H1 (cell line): ENCODE results near the gene CHI3L1. TPM values are rescaled to one million over a fixed set of nuclear protein-coding genes. Genes with fewer than 3 reads are reported as not detected.

Source experiments
- CTCF ChIA-PET: fragments of 300-600 bp; sonication (Branson Sonifier 250); formaldehyde crosslinking; loops from one replicate; lab custom pipeline; 2021; ENCODE audit not compliant: partially characterized antibody; lab: Charles Lee
- POLR2A ChIA-PET: fragments of 300-600 bp; sonication (Branson Sonifier 250); formaldehyde crosslinking; loops from one replicate; lab custom pipeline; 2021; ENCODE audit warnings: inconsistent platforms; ENCODE audit not compliant: partially characterized antibody; lab: Charles Lee
- DNase-seq, 2 experiments: peaks; one replicate each; pipeline versions ENCODE4 v3.0.0 to v3.0.0-alpha.2; 2010 to 2022; ENCODE audit warnings: low spot score in 2 of 2, low read depth in 1 of 2, mixed read lengths in 1 of 2
- FAIRE-seq: peaks from 2 replicates; lab custom pipeline; 2011; peaks lifted over from hg19 to GRCh38; lab: Jason Lieb, UNC
- H2AFZ ChIP-seq: 2 replicates; pipeline ENCODE4 v1.8.1; 2012; ENCODE audit warnings: low read length, inconsistent platforms
- H2AK5ac ChIP-seq: 2 replicates; pipeline ENCODE4 v1.6.1; 2013; ENCODE audit warnings: low read depth, low read length
- H2BK120ac ChIP-seq: replicated peaks from 2 replicates; pipeline ENCODE3; 2013; ENCODE audit warnings: low read depth, low read length, inconsistent platforms
- H2BK12ac ChIP-seq: 2 replicates; pipeline ENCODE4 v1.6.1; 2013; ENCODE audit warnings: low read depth, low read length
- H2BK15ac ChIP-seq: 2 replicates; pipeline ENCODE4 v1.6.1; 2013; ENCODE audit warnings: low read length
- H2BK20ac ChIP-seq: 2 replicates; pipeline ENCODE4 v1.6.1; 2013; ENCODE audit warnings: low read length
- H2BK5ac ChIP-seq: 2 replicates; pipeline ENCODE4 v1.6.1; 2013; ENCODE audit warnings: low read depth, low read length
- H3K14ac ChIP-seq: 2 replicates; pipeline ENCODE4 v1.6.1; 2013; ENCODE audit warnings: inconsistent platforms; ENCODE audit not compliant: insufficient read length
- H3K18ac ChIP-seq: 2 replicates; pipeline ENCODE4 v1.6.1; 2013; ENCODE audit warnings: low read length; ENCODE audit errors: extremely low read depth
- H3K23ac ChIP-seq: 2 replicates; pipeline ENCODE4 v1.6.1; 2013; ENCODE audit warnings: inconsistent platforms; ENCODE audit not compliant: insufficient read length
- H3K23me2 ChIP-seq: 2 replicates; pipeline ENCODE4 v1.6.1; 2013; ENCODE audit warnings: low read depth, low read length
- H3K27ac ChIP-seq: 2 replicates; pipeline ENCODE4 v1.6.1; 2011; ENCODE audit warnings: low read depth, low read length, inconsistent platforms
- H3K27me3 ChIP-seq, 4 experiments: replicated peaks in 1 of 4; 1 replicate in 1 of 4; 2 replicates in 3 of 4; pipeline versions ENCODE4 v1.6.1 to v1.8.1; 2011 to 2013; ENCODE audit warnings: low read length in 3 of 4, mild to moderate bottlenecking in 3 of 4, inconsistent platforms in 2 of 4, mixed read lengths in 2 of 4, moderate library complexity in 1 of 4; ENCODE audit not compliant: control insufficient read depth in 3 of 4, insufficient read depth in 3 of 4; ENCODE audit errors: extremely low read depth in 1 of 4
- H3K36me3 ChIP-seq, 4 experiments: 2 replicates each; pipeline versions ENCODE4 v1.6.1 to v1.8.1; 2011 to 2013; ENCODE audit warnings: mild to moderate bottlenecking in 4 of 4, low read length in 3 of 4, moderate library complexity in 2 of 4, control low read depth in 1 of 4, inconsistent platforms in 1 of 4; ENCODE audit not compliant: insufficient read depth in 4 of 4, control insufficient read depth in 2 of 4
- H3K4ac ChIP-seq: replicated peaks from 2 replicates; pipeline ENCODE3; 2013; ENCODE audit warnings: low read length, low read depth, mixed read lengths, inconsistent platforms; ENCODE audit not compliant: insufficient read length
- H3K4me1 ChIP-seq, 4 experiments: replicated peaks in 1 of 4; 1 replicate in 1 of 4; 2 replicates in 3 of 4; pipeline versions ENCODE4 v1.6.1 to v1.8.1; 2011 to 2013; ENCODE audit warnings: low read length in 3 of 4, inconsistent platforms in 2 of 4, mixed read lengths in 1 of 4; ENCODE audit not compliant: insufficient read depth in 4 of 4, control insufficient read depth in 3 of 4
- H3K4me2 ChIP-seq, 2 experiments: 2 replicates each; pipeline versions ENCODE4 v1.6.1 to v1.8.1; 2011 to 2013; ENCODE audit warnings: low read depth in 2 of 2, low read length in 2 of 2, control low read depth in 1 of 2, inconsistent platforms in 1 of 2, mild to moderate bottlenecking in 1 of 2; ENCODE audit not compliant: insufficient read depth in 1 of 2
- H3K4me3 ChIP-seq, 4 experiments: fragments of 200-600, 300-600 bp in 1 of 4; sonication (generic), shearing (Covaris generic), sonication (Bioruptor Twin) in 1 of 4; 2 replicates each; pipeline versions ENCODE4 v1.5.1 to v1.8.1; 2011 to 2016; ENCODE audit warnings: low read length in 4 of 4, low read depth in 3 of 4, control low read depth in 2 of 4, inconsistent platforms in 2 of 4, mild to moderate bottlenecking in 2 of 4, mixed read lengths in 1 of 4, moderate library complexity in 1 of 4; ENCODE audit not compliant: insufficient read depth in 2 of 4; ENCODE audit errors: extremely low read depth in 1 of 4
- H3K56ac ChIP-seq: replicated peaks from 2 replicates; pipeline ENCODE3; 2013; ENCODE audit warnings: low read depth, mild to moderate bottlenecking, mixed read lengths, low read length, inconsistent platforms; ENCODE audit not compliant: insufficient read length
- H3K79me1 ChIP-seq: 2 replicates; pipeline ENCODE4 v1.6.1; 2013; ENCODE audit warnings: low read depth, low read length, control low read depth
- H3K79me2 ChIP-seq, 2 experiments: 2 replicates each; pipeline versions ENCODE4 v1.6.1 to v1.8.1; 2012 to 2013; ENCODE audit warnings: low read length in 2 of 2, mild to moderate bottlenecking in 2 of 2, inconsistent platforms in 1 of 2; ENCODE audit not compliant: insufficient read depth in 2 of 2, control insufficient read depth in 1 of 2
- H3K9ac ChIP-seq, 4 experiments: replicated peaks in 1 of 4; 1 replicate in 1 of 4; 2 replicates in 3 of 4; pipeline versions ENCODE4 v1.6.1 to v1.8.1; 2011 to 2013; ENCODE audit warnings: low read depth in 3 of 4, low read length in 3 of 4, control low read depth in 2 of 4, mild to moderate bottlenecking in 2 of 4, moderate library complexity in 2 of 4, inconsistent platforms in 1 of 4; ENCODE audit errors: extremely low read depth in 1 of 4
- H3K9me3 ChIP-seq, 2 experiments: 2 replicates each; pipeline versions ENCODE4 v1.6.1 to v1.8.1; 2012 to 2013; ENCODE audit warnings: mild to moderate bottlenecking in 2 of 2, moderate library complexity in 2 of 2, control low read depth in 1 of 2, inconsistent platforms in 1 of 2, low read depth in 1 of 2, low read length in 1 of 2, mixed read lengths in 1 of 2; ENCODE audit not compliant: insufficient read depth in 2 of 2
- H4K20me1 ChIP-seq, 2 experiments: replicated peaks in 1 of 2; 2 replicates each; pipeline versions ENCODE3 to v1.8.1; 2011 to 2013; ENCODE audit warnings: inconsistent platforms in 2 of 2, low read length in 2 of 2, mild to moderate bottlenecking in 1 of 2; ENCODE audit not compliant: insufficient read depth in 2 of 2, control insufficient read depth in 1 of 2
- H4K5ac ChIP-seq: 2 replicates; pipeline ENCODE4 v1.6.1; 2013; ENCODE audit warnings: low read length, low read depth, mixed read lengths, inconsistent platforms; ENCODE audit not compliant: insufficient read length
- H4K8ac ChIP-seq: 2 replicates; pipeline ENCODE4 v1.8.0; 2013; ENCODE audit warnings: mild to moderate bottlenecking, moderate library complexity, low read length, inconsistent platforms; ENCODE audit not compliant: insufficient read depth; ENCODE audit errors: extremely low read depth
- H4K91ac ChIP-seq: replicated peaks from 2 replicates; pipeline ENCODE3; 2013; ENCODE audit warnings: low read length, mixed read lengths, inconsistent platforms; ENCODE audit not compliant: insufficient read length
- ATF2 ChIP-seq: IDR thresholded peaks from 2 replicates; pipeline ENCODE4 v1.6.1; 2012; ENCODE audit warnings: low read length, inconsistent platforms
- CBX8 ChIP-seq: fragments of 300-800, 300-1000 bp; sonication (generic); IDR thresholded peaks from 2 replicates; pipeline ENCODE4 v1.7.1; 2016; ENCODE audit warnings: low read depth, low read length, borderline replicate concordance
- CTBP2 ChIP-seq: IDR thresholded peaks from 2 replicates; pipeline ENCODE4 v1.7.0; 2011; ENCODE audit warnings: borderline replicate concordance, mild to moderate bottlenecking, moderate library complexity, mixed read lengths, low read length; ENCODE audit not compliant: insufficient read depth, insufficient read length
- HDAC2 ChIP-seq, 2 experiments: fragments of 300-600 bp in 1 of 2; sonication (generic) in 1 of 2; IDR thresholded peaks; 2 replicates each; pipeline ENCODE4 v1.6.1; 2011 to 2012; ENCODE audit warnings: low read depth in 2 of 2, low read length in 2 of 2, mild to moderate bottlenecking in 2 of 2, moderate library complexity in 2 of 2, borderline replicate concordance in 1 of 2, inconsistent platforms in 1 of 2
- KDM5A ChIP-seq: fragments of 200-600 bp; IDR thresholded peaks from 2 replicates; pipeline ENCODE4 v1.7.1; 2012; ENCODE audit warnings: mild to moderate bottlenecking, low read length, inconsistent platforms, mixed read lengths
- MAX ChIP-seq: IDR thresholded peaks from 2 replicates; pipeline ENCODE4 v1.6.1; 2012; ENCODE audit warnings: inconsistent platforms
- SAP30 ChIP-seq: fragments of 300-600 bp; sonication (generic); IDR thresholded peaks from 2 replicates; pipeline ENCODE4 v1.7.1; 2012; ENCODE audit warnings: low read length, moderate library complexity, mild to moderate bottlenecking, inconsistent platforms; ENCODE audit not compliant: insufficient read depth, insufficient replicate concordance
- SIRT6 ChIP-seq: IDR thresholded peaks from one replicate; pipeline ENCODE4 v1.7.1; 2012; ENCODE audit warnings: low read length, inconsistent platforms
- SIX5 ChIP-seq: IDR thresholded peaks from 2 replicates; pipeline ENCODE4 v1.6.1; 2011; ENCODE audit warnings: mild to moderate bottlenecking, low read depth, low read length
- SUZ12 ChIP-seq: fragments of 200-600 bp; sonication (generic); IDR thresholded peaks from 2 replicates; pipeline ENCODE4 v1.6.1; 2012; ENCODE audit warnings: mild to moderate bottlenecking, inconsistent platforms, low read length, moderate library complexity, mixed read lengths
- YY1 ChIP-seq: IDR thresholded peaks from 2 replicates; pipeline ENCODE4 v1.6.1; 2011; ENCODE audit warnings: low read depth, mild to moderate bottlenecking, low read length
- WGBS, 2 experiments: shearing (Covaris generic) in 1 of 2; methylation state at CpG; one replicate each; pipeline versions ENCODE4 v1.1.6 to v1.1.7; 2013 to 2015; ENCODE audit warnings: low lambda C conversion rate in 2 of 2, mixed read lengths in 2 of 2, inconsistent platforms in 1 of 2, low coverage in 1 of 2, missing lambda C conversion rate in 1 of 2; ENCODE audit not compliant: insufficient replicate concordance in 2 of 2, insufficient coverage in 1 of 2, insufficient read length in 1 of 2; ENCODE audit errors: extremely low coverage in 1 of 2, missing lambda C conversion rate in 1 of 2; 5-methylcytosine and 5-hydroxymethylcytosine counted together
- polyA plus RNA-seq, 7 experiments: library from polyadenylated mRNA; depleted of rRNA in 3 of 7; stranded (reverse) in 5 of 7; unstranded in 2 of 7; fragments of >200 nt in 5 of 7; fragments of 200-250 nt in 2 of 7; gene quantifications; 1 replicate in 5 of 7; 2 replicates in 1 of 7; 4 replicates in 1 of 7; pipeline versions ENCODE4 v1.2.1 to v1.2.3, GENCODE V29; 2011 to 2013; ENCODE audit warnings: missing spikeins in 2 of 7, mixed read lengths in 2 of 7
- total RNA-seq: library from RNA; stranded (reverse); fragmentation: NEBNext Ultra II Directional; extraction: Animal tissue kit (Norgen Biotek cat#: 25700); gene quantifications from 2 replicates; pipeline ENCODE4 v1.2.1, GENCODE V29; 2021

Gene CHI3L1
- total and polyA plus RNA-seq, 2 of the 8 experiments (the other 6 are each of a cell fraction or from before 2014, with no cell fraction given), result 1.0 TPM; not detected in 1

- Histone ChIP-seq H2BK15ac (no peak overlapping the region), H3K14ac (no peak overlapping the region), H4K5ac (no peak overlapping the region), H3K4me2 (no peak overlapping the region), H3K4me3 (no peak overlapping the region), H3K56ac (no peak overlapping the region), H2AK5ac (no peak overlapping the region), H4K8ac (no peak overlapping the region), H3K27me3 (no peaks in the 10 kb centered on the region), H3K79me1 (no peaks in the 10 kb centered on the region), H3K23me2 (no peaks in the 10 kb centered on the region), H2BK12ac (no peak overlapping the region), H2BK120ac (no peak overlapping the region), H3K9ac (no peak overlapping the region), H3K4me1 (peaks cover 8 to 19% (median 11%) of the 10 kb centered on the region in 4 experiments), H3K23ac (no peak overlapping the region), H3K36me3 (no peaks in the 10 kb centered on the region), H4K91ac (no peak overlapping the region), H3K27ac (no peak overlapping the region), H3K18ac (no peak overlapping the region), H4K20me1 (no peaks in the 10 kb centered on the region), H3K79me2 (no peaks in the 10 kb centered on the region), H3K9me3 (no peaks in the 10 kb centered on the region), H2AFZ (no peak overlapping the region), H3K4ac (no peak overlapping the region), H2BK20ac (no peak overlapping the region), H2BK5ac (no peak overlapping the region)
- no peak for DNase-seq
- POLR2A ChIA-PET, result no interaction called here
- CTCF ChIA-PET, result interaction anchor here (0.9 to 6.1 kb wide), 11 partner anchors 8 to 144 kb away, joined by 3 to 64 read pairs (median 4); partner anchors contain the start of gene MYBPH
- WGBS, 2 experiments, result 91% methylated on average over 7 of the region's 7 CpGs; no CpG with 5 or more reads in 1 of the 2 experiments
- no peak for FAIRE-seq
- TF ChIP-seq KDM5A (no peak), SIX5 (no peak), HDAC2 (IDR thresholded peaks at IDR 0.05; ENCODE audit: borderline replicate concordance in 1 of 2, low read depth in 2 of 2, low read length in 2 of 2) (no peak), SIRT6 (no peak), CTBP2 (no peak), YY1 (no peak), SUZ12 (no peak), ATF2 (no peak), CBX8 (no peak), SAP30 (no peak), MAX (no peak)
These were observed 4.0 kb downstream of the CHI3L1 start for GRCh38 chr1:203182387-203182953.
